GM12891 (cell line): Measurements from ENCODE around the gene RAB5IF.
"Not testable (repeated sequence)": the region's sequence is repeated elsewhere in the genome, so short reads cannot be mapped to it uniquely, and the experiment has no call there.

ENCODE experiments used
- DNase-seq: peaks from one replicate; pipeline ENCODE4 v3.0.0; 2011; ENCODE audit warnings: low spot score; ENCODE audit not compliant: insufficient read length
- FAIRE-seq: peaks from 2 replicates; lab custom pipeline; 2011; peaks lifted over from hg19 to GRCh38; lab: Jason Lieb, UNC
- PAX5 ChIP-seq: IDR thresholded peaks from 2 replicates; pipeline ENCODE4 v1.6.1; 2011; ENCODE audit warnings: low read length, moderate library complexity, mild to moderate bottlenecking; ENCODE audit not compliant: insufficient read depth, severe bottlenecking
- POLR2A ChIP-seq: IDR thresholded peaks from 2 replicates; pipeline ENCODE4 v1.6.1; 2011; ENCODE audit warnings: low read depth, low read length, control low read depth
- POLR2AphosphoS5 ChIP-seq: IDR thresholded peaks from 2 replicates; pipeline ENCODE4 v1.6.1; 2011; ENCODE audit warnings: low read depth, low read length, control low read depth
- POU2F2 ChIP-seq: IDR thresholded peaks from 2 replicates; pipeline ENCODE4 v1.6.1; 2011; ENCODE audit warnings: low read depth, mild to moderate bottlenecking, control low read depth, low read length, moderate library complexity
- SPI1 ChIP-seq: IDR thresholded peaks from 2 replicates; pipeline ENCODE4 v1.6.1; 2011; ENCODE audit warnings: low read depth, low read length, control low read depth
- TAF1 ChIP-seq: IDR thresholded peaks from 2 replicates; pipeline ENCODE4 v1.6.1; 2011; ENCODE audit warnings: low read depth, low read length, control low read depth

RAB5IF gene

DNA sequence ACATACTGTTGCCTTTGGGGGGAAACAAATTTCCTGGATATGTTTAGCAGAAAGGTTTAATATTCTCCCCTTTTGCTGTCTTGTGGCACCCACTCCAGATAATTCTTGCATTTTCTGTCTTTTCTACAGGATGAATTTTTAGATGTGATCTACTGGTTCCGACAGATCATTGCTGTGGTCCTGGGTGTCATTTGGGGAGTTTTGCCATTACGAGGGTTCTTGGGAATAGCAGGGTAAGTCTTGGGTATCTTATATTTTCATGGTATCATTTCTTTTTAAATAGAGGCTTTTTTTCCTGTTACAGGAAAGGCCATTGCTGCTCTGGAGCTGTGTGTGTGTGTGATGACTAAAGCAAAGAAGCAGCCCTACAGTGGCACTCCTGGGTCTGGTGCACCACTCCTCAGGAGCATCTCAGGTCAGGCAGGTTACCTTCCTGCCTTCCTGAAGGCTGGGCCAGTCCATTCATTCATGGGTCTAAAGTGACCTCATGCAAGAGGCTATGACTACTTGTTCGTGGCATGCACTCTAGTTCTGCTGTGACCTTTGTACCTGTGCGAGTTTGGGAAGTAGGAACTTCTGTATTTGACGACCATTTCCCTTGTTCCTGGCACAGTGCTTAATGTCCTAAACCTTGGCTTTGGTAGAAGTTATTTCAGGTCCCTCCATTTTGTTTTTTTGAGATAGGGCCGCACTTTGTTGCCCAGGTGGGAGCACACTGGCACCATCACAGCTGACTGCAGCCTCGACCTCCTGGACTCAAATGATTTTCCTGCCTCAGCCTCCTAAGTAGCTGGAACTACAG is 2.2 kb downstream of the RAB5IF start:
- FAIRE-seq (no peak), DNase-seq (no peak)
- no peak for TF ChIP-seq TAF1
- no peak for TF ChIP-seq SPI1
- no peak for TF ChIP-seq POLR2AphosphoS5
- no peak for TF ChIP-seq POU2F2
- TF ChIP-seq PAX5: no peak
- TF ChIP-seq POLR2A: no peak

DNA sequence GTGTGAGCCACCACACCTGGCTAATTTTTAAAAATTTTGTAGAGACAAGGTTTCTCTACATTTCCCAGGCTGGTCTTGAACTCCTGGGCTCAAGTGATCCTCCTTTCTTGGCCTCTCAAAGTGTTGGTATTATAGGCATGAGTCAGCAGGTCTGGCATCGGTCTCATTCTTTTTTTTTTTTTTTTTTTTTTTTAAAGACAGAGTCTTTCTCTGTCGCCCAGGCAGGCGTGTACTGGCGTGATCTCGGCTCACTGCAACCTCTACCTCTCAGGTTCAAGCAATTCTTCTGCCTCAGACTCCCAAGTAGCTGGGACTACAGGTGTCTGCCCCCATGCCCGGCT is 2.8 kb downstream of the RAB5IF start:
- FAIRE-seq, DNase-seq: not testable (repeated sequence)

DNA sequence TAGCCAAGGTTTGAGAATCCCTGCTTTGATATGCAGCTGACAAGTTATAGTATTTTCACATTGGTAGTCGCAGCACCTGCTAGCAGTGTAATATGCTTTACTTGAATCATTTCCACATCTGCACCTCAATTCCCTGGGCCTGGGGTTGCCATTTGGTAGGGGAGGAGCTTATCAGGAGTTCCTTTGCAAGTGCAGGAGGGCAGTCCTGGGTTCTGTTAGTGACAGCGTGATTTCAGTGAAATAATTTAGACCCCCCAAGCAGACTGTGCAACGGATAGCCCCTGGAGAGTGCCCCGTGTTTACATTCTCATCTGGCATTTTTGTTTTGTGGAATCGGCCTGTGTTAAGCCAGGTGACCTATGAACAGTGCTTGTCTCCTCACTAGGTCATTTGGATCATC is 6.0 kb downstream of the RAB5IF start:
- no peak for DNase-seq
- no peak for TF ChIP-seq SPI1
- TF ChIP-seq PAX5: no peak
- TF ChIP-seq POLR2A: no peak
- no peak for TF ChIP-seq POU2F2
- TF ChIP-seq TAF1: no peak
- no peak for TF ChIP-seq POLR2AphosphoS5
- FAIRE-seq: no peak

DNA sequence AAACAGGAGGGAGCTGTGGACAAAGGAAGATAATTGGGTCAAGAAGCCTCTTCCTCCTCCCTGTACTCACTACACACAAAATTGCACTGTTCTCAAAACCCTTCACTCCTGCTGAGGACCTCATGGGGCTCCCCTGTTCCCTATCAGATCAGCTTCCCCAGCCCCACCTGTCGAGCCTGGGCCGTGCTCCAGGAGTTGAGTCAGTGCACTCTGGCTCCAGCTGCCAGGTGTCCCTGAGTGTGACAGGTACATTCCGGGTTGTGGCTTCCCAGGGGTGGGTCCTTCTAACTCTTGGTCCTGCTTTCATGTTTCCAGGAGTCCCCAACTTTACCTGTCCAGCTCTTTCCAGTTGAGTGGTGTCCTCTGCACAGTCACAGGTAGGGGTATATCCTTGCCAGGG is 8.4 kb downstream of the RAB5IF start:
- DNase-seq: no peak
- FAIRE-seq: no peak
- TF ChIP-seq POU2F2 (no peak), PAX5 (no peak), SPI1 (no peak), TAF1 (no peak), POLR2A (no peak), POLR2AphosphoS5 (no peak)

DNA sequence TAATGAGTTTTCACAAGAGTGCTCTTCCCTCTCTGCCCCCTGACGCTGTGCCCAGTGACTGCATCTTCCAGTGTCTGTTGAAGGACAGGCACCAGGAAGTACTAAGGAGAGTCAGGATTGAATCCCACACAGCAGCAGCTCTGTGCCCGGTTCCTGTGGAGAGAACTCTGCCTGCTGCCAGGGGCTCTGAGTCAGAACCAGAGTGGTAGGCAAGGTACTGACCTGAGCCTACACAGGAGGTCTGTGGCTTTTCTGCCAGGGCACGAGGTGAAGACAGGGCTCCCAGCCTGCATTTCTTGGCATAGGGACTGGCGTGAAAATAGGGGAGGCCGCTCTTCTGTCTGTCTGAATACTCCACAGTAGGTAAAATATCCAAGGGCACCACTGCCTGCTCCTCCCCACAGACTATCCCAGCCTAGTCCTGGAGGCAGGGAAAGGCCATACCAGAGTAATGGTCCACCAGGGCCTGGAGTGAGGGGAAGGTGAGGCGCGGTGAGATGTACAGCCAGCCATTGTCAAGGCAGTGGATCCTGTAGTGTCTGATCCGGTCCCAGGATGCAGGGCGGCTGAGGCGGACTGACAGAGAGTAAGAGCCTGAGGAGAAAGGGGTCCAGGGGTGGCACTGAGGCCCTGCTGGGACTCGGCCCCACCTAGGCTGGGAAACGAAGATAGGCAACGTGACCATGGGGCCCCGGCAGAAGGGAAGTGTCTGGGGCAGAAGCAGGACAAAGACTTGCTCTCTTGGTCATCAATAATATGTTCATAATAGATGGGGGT is 9.4 kb downstream of the RAB5IF start:
- DNase-seq: no peak
- TF ChIP-seq TAF1 (no peak), PAX5 (no peak), SPI1 (no peak), POU2F2 (no peak)
- FAIRE-seq: no peak

DNA sequence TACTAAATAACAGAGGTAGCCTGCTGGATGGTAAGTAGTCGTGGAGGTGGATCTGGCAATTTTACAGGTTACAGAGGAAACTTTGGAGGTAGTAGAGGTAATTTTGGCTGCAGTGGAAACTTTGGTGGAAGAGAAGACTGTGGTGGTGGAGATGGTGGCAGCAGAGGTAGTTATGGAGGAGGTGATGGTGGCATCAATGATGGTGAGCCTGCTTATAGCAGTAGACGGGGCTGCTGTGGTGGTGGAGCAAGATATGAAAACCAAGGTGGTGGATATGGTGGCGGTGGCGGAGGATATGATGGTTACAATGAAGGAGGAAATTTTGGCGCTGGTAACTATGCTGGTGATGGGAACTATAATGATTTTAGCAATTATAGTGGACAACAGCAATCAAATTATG is 15.3 kb downstream of the RAB5IF start:
- no peak for TF ChIP-seq POLR2A
- no peak for TF ChIP-seq SPI1
- no peak for TF ChIP-seq POU2F2
- no peak for TF ChIP-seq PAX5
- TF ChIP-seq TAF1: no peak
- TF ChIP-seq POLR2AphosphoS5: no peak
- DNase-seq (no peak), FAIRE-seq (no peak)

DNA sequence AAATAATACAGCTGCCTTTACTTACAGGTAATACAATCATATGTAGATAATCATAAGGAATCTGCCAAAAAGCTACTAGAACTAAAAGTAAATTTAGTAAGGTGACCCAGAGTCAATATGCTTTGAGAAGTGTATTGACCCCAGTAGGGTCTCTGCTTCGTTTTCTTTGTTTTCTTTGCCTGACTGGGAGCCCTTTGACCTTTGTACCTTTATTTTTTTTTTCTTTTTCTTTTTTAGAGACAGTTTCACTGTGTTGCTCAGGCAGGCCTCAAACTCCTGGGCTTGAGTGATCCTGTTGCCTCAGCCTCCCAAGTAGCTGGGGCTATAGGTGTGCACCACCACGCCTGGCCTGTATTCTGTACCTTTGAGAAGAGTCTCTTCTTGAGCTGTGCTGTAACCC is 17.9 kb downstream of the RAB5IF start:
- TF ChIP-seq PAX5: no peak
- no peak for TF ChIP-seq POLR2A
- TF ChIP-seq POU2F2: no peak
- no peak for TF ChIP-seq TAF1
- no peak for TF ChIP-seq POLR2AphosphoS5
- no peak for TF ChIP-seq SPI1
- FAIRE-seq: no peak
- DNase-seq: no peak

DNA sequence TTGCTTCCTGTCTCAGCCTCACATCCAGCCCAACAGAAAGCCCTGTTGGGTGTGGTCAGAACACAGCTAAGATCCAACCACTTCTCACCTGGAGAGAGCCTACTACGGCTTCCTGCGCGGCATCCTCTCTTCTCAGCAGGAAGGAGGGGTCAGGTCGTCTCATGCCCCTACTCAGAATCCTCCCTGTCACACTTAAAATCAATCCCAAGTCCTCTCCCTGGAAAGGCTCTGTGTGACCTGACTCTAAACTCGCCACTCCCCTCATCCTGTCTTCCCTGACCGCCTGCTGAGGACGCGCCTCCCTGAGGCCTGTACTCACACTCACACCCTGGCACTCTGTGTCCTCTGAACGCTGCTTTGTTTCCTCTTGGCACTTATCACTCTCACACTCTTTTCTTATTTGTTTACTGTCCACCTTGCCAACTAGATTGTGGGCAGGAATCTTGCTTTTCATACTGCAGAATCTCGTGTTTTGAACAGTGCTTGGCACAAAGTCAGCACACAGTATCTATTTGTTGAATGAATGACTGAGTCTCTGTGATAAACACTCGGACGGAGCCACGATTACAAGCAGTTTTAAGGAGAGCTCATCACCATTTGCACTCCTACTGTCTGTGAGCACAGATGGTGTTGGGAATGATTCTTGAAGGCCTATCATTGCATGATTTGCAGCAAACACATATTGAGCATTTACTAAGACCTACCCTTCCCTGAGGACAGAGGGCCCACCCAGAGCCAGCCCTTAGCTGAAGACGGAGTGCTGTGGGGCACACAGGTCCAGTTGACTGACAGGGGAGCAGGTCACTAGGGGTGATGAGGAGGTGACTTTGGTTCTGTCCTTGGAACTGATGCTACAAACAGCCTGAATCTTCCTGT is 18.7 kb downstream of the RAB5IF start:
- DNase-seq (no peak), FAIRE-seq (no peak)
- TF ChIP-seq TAF1 (no peak), POLR2AphosphoS5 (no peak), POU2F2 (no peak), SPI1 (no peak), PAX5 (no peak), POLR2A (no peak)

DNA sequence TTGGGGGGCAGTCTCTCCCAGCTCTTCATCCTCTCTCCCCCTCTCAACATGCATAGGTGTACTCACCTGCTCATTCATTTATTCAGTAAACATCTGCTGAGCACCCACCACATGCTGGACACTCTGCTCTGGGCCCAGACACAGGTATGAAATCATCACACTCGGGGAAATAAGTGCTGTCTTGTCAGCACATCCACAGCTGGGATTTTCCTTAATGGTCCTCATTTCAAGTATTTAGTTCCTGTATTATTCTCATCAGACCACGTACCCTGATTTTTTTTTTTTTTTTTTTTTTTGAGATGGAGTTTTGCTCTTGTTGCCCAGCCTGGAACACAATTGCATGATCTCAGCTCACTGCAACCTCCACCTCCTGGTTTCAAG is 19.4 kb downstream of the RAB5IF start:
- TF ChIP-seq TAF1 (no peak), PAX5 (no peak), SPI1 (no peak), POLR2AphosphoS5 (no peak), POU2F2 (no peak), POLR2A (no peak)
- FAIRE-seq (no peak), DNase-seq (no peak)

DNA sequence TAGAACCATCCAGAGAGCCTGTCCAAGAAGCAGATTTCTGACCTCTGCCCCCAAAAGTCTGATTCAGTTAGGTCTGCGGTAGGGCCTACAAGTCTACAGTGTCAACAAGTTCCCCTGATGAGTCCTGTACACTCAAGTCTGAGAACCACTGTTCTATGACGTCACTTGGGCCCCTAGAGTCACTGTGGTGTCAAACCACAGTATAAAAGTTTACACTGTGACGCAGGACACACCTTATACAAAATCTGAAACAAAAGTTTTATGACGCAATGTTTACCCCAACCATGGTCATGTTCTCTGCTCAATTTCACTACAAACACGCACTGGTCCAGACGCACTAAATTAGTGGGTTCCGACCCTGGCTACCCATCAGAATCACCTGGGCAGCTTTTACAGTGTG is 22.5 kb downstream of the RAB5IF start:
- TF ChIP-seq SPI1 (no peak), TAF1 (no peak), PAX5 (no peak), POLR2A (no peak), POLR2AphosphoS5 (no peak), POU2F2 (no peak)
- FAIRE-seq (peak; percentile 9), DNase-seq (no peak)
